HG02610 (cell line): ENCODE results near the gene L3MBTL1.
A peak's percentile ranks its signal among the peaks of the same experiment; 100 is the strongest.
"Not testable (repeated sequence)": the region's sequence is repeated elsewhere in the genome, so short reads cannot be mapped to it uniquely, and the experiment has no call there.

Experiments
- ATAC-seq: cut with Tn5 transposase; IDR thresholded peaks from one replicate; pipeline ENCODE4 v1.9.1; 2021; ENCODE audit warnings: mild to moderate bottlenecking, moderate library complexity; ENCODE audit not compliant: unreplicated experiment

Gene L3MBTL1

DNA sequence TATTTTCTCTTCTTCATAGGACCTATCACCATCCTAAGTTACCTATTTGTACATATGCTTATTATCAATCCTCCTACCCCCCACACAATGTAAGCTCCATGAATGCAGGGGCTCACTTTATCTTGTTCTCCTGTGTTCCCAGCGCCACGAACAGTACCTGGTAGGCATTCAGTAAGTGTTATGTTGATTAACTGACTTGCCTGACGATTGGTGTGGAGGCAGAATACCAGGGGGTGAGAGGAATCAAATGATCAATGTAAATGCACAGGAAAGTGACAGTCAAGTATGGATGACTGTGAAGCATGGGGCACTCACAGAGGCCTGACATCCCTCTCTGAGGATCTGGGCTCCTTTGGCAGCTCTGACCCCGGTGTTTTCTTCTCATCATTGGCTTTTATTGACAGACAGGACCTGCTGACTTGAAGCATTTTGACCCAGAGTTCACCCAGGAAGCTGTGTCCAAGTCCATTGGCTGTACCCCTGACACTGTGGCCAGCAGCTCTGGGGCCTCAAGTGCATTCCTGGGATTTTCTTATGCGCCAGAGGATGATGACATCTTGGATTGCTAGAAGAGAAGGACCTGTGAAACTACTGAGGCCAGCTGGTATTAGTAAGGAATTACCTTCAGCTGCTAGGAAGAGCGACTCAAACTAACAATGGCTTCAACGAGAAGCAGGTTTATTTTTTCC lies 77.1 kb downstream of the L3MBTL1 start:
- no peak for ATAC-seq

DNA sequence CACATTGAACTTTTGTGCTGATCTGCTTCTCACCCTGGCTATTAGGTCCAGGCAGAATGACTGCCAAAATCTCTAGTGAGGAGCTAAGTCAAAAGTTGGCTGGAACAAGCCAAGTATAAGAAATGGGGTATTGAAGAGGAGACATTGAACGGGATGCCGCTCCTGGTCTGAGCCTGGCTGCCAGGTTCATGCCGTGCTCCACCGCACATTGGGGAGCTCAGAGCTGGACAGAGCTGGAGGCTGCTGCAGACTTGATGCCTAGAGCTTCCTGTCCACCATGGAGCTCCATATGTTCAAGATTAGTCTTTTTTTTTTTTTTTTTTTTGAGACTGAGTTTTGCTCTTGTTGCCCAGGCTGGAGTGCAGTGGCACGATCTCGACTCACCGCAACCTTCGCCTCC lies 79.1 kb downstream of the L3MBTL1 start:
- no peak for ATAC-seq

DNA sequence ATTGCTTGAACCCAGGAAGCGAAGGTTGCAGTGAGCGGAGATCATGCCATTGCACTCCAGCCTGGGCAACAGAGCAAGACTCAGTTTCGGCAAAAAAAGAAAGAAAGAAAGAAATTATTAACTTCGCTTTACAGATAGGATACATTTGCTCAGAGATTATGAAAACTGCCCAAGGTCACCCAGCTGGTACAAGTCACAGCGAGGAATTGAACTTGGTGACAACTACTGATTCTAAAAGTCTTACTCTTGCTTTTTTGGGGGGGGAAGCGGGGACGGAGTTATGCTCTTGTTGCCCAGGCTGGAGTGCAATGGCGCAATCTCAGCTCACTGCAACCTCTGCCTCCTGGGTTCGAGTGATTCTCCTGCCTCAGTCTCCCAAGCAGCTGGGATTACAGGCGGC lies 81.0 kb downstream of the L3MBTL1 start:
- not testable (repeated sequence) for ATAC-seq

DNA sequence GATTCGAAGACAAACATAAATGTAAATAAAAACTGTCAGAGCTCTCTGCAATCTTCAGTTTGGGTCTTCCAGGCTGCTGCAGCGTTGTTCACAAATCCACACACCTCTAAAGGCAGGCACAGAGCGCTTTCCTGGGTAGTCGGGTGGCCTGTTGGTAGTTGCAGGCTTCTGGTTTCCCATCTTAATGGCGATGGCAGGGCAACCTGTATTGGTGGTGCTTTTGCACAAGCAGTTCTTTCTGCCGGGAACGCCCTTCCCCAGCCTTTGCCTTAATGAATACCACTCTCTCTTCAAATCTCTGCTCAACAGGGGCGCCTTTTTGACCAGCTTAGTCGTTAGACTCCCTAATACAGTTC lies 82.5 kb downstream of the L3MBTL1 start:
- no peak for ATAC-seq

DNA sequence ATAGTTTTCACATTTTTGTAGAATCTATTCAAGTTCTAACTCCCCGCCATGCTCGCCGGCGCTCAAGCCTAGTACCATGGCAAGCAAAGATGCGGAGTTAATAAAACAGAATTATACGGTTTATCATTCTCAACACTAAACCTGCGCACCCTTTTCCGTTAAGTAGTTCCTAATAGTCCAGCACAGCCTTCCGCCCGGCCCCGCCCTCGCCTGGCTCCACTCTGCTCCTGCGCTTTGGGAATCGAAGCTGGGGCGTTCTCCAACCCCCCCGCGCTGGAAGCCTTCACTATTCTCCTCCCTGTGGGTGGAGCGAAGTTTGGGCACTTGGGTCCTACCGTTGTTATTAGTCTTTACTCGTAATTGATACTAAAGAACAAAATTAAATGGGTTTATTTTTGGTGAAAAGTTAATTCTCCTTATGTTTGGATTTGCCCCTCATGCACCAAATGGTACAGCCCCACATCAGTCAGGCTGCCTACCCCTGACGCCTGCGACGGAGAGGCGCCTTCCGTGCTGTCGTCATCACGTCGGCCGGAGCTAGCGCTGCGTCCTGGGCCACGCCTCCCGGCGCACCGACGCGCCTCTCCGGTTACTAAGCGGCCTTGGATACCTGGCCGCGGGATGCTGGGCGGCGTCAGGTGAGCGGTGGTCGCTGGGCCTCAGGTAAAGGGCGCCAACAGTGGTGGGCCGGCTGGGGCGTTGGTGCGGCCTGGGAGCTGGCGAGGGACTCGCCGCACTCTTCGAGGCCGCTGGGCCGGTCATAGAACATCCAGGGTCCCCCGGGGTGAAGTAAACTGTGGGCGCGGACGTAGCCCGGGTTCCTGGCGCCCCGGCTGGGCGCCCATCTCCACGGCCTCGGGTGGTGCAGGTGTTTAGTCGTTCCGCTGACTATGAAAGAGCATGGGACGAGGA lies 83.2 kb downstream of the L3MBTL1 start, which contains the start of gene IFT52:
Gene IFT52 (plus strand): TSS at position 546 of the 912 bp plus-strand sequence. CDS start 3,762 bp downstream, outside the sequence.
- ATAC-seq: peak; percentile 100
